ENCODE results near the gene MYO7A.
A peak's percentile ranks its signal among the peaks of the same experiment; 100 is the strongest.

Gene MYO7A

DNA sequence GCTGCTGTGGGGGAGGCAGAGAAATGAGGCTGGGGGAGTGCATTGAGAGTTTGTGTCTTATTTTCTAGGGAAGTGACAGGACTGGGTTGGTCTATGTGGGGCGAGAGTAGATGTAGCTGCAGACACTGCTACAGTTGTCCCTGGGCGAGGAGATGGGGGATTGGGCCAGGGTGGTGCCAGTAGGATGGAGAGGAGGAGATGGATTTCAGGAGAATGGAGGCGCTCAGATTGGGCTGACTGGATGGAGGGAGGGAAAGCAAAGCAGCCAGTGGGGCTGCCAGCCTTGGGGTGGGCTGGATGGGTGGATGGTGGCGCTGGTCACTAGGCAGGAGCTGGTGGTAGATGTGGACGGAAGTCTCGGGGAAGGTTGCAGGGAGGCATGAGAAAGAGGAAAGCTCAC is 16.1 kb upstream of the MYO7A start:
- no peak for DNase-seq (ENCODE audit: low read depth in 2 of 3, low spot score in 1 of 3)

DNA sequence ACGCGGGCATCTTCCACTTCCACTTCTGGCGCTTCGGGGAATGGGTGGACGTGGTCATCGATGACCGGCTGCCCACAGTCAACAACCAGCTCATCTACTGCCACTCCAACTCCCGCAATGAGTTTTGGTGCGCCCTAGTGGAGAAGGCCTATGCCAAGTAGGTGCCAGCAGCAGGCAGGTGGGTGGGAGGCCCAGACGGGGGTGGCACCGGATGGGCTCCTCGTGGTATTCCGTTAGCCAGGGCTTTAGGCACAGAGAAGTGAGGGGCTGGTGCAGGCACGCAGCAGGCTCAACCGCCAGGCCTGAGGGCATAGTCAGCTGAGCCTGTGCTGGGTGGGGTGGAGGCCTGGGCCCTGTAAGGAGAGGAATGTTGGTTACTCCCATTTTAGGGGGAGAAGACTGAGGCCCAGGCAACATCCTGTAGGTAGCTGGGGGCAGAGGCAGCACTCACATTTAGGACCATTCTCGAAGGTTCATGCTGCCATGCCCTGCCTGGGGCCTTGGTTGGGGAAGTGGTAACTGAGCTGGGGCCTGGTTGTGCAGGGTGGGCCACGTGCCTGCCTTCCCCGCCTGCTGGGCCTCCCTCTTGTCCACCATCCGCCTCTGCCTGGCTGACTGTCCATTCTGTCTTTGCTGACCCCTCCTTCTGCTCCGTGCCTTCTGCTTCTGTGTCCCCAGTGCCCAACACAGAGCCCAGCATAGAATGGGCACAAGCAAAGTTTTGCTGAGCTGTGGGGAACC is 15.2 kb upstream of the MYO7A start:
- no peak for DNase-seq (ENCODE audit: low read depth in 2 of 3, low spot score in 1 of 3)

DNA sequence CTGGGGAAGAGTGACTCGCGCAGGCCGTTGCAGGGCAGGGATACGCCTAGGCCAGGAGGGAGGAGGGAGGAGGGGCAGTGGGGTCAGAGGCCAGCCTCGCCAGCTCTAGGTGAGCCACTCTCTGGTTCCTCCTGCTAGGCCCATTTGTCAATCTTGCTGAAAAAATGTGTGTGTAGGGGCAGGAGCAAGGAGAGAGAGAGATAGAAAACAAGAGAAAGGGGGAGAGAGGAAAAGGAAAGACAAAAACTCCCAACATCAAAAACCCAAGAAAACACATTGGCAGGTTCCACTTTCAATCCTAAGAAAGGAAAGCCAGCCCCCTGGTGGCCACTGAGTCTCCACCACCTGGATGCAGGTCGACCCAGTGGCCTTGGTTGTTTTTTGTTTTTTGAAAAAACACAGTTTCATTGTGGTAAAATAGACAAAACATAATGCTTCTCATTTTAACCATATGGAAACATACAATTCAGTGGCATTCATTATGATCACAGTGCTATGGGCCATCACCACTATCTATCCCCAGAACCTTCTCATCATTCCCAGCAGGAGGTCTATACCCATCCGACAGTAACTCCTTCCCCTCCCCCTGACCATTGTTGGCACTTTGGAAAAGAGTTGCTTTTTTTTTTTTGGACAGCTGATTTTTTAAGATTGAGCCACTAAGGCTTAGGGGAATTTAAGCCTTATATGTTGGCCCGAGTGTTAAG is 14.5 kb upstream of the MYO7A start:
- DNase-seq (ENCODE audit: low read depth in 2 of 3, low spot score in 1 of 3) = peak in 1 of 3 donors; percentile 8

DNA sequence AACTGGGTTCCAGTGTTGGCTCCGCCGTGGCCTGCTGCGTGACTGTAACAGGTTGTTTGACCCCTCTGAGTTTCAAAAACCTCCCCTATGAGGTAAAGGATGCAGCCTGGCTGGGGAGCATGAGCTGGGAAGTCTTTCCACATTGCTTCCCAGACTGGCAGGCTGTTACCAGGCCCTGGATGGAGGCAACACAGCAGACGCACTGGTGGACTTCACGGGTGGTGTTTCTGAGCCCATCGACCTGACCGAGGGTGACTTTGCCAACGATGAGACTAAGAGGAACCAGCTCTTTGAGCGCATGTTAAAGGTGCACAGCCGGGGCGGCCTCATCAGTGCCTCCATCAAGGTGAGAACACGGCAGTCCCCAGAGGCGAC is 14.0 kb upstream of the MYO7A start:
- DNase-seq (ENCODE audit: low read depth in 2 of 3, low spot score in 1 of 3) = no peak

DNA sequence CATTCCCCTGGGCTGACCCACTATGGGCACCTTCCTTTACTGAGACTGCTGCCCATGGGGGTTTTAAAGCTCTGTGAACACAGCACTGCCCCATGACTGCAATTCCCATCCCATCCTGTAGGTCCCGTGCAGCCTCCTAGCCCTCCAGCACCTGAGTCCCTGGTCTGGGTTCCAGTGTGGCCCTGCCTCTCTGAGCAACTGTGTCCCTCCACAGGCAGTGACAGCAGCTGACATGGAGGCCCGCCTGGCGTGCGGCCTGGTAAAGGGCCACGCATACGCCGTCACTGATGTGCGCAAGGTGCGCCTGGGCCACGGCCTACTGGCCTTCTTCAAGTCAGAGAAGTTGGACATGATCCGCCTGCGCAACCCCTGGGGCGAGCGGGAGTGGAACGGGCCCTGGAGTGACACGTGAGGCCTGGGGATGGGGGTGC is 12.8 kb upstream of the MYO7A start:
- DNase-seq (ENCODE audit: low read depth in 2 of 3, low spot score in 1 of 3) = no peak

DNA sequence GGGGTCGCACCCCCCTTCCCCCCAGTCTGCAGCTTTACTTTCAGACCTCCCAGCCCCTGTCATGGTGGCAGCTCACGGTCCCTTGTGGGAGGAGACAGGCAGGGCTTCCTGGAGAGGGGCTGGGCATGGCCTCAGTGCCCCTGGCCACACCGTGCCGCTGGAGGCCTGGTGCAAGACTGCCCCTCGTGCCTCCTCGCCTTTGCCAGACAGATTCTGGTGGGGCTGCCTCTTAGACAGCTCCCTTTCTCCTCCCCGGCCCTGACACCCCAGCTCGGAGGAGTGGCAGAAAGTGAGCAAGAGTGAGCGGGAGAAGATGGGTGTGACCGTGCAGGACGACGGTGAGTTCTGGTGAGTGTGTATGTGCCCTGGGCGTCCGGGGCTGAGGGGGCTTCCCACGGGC is 12.1 kb upstream of the MYO7A start:
- DNase-seq (ENCODE audit: low read depth in 2 of 3, low spot score in 1 of 3) = no peak

DNA sequence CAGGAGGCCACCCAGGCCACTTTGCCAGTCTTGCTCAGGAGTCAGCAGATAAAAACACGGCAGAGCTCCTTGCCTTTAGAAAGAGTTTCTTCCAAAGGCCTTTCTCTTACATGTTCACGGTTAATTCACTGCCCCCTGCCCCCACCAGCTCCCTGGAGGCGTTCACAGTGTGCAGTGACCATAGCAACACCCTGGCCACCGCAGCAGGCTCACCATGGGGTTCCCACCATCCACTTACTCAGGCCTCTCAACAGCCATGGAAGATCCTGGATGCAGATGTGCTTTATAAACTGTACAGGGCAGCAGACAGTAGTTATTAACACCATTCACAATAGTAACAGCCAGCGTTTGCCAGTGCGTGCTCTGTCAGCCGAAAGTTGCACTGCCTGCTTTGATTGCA is 10.6 kb upstream of the MYO7A start:
- DNase-seq (ENCODE audit: low read depth in 2 of 3, low spot score in 1 of 3) = no peak

DNA sequence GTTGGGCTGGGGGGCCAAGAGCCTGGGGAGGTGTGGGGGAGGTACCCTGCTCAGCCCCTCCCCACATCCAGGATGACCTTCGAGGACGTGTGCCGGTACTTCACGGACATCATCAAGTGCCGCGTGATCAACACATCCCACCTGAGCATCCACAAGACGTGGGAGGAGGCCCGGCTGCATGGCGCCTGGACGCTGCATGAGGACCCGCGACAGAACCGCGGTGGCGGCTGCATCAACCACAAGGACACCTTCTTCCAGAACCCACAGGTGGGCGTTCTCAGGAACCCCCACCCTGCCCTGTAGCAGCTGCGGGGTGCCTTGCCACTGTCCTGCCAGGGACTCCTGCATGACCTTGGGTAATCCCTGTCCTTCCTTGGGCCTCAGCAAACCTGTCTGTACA is 10.0 kb upstream of the MYO7A start:
- DNase-seq (ENCODE audit: low read depth in 2 of 3, low spot score in 1 of 3) = no peak

DNA sequence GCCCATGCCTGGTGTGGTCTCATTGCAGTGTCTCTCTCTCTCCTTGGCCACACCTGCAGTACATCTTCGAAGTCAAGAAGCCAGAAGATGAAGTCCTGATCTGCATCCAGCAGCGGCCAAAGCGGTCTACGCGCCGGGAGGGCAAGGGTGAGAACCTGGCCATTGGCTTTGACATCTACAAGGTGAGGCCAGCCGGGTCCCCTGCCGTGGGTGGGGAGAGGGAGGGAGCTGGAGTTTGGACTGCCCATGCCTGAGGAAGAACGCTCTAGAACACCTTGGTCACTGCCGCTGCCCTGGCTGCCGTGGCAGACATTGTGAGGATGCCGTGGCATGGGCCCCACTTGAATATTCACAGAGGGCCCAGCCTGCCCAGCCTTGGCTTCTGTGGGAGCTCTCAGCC is 9.1 kb upstream of the MYO7A start:
- DNase-seq (ENCODE audit: low read depth in 2 of 3, low spot score in 1 of 3) = no peak

DNA sequence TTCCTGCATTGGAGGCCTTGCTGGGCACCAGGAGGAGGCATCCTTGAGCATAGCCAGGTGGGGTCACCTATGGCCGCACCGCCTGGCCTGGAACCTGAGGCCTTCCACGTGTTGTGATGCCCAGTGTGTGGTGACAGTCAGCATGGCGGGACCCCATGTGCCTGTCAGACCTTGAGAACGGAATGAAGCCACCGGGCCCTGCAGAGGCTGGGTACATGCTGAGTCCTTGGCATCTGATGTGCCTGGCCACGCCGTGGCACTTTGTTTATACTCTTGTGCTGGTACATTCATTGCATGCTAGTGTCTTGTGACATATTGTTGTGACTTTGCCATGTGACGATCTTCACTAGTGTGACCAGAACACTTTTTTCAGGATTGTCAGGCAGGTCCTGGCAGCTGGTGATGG is 8.5 kb upstream of the MYO7A start:
- no peak for DNase-seq (ENCODE audit: low read depth in 2 of 3, low spot score in 1 of 3)

DNA sequence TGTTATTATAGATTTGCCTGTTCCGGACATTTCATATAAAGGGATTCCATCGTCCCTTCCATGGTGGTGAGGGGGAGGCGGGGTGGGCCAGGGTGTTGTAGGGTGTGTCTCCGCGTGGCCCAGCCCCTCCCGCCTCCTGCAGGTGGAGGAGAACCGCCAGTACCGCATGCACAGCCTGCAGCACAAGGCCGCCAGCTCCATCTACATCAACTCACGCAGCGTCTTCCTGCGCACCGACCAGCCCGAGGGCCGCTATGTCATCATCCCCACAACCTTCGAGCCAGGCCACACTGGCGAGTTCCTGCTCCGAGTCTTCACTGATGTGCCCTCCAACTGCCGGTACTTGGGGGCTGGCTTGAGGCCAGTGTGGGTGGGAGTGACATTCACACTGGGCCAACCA is 7.5 kb upstream of the MYO7A start:
- no peak for DNase-seq (ENCODE audit: low read depth in 2 of 3, low spot score in 1 of 3)

DNA sequence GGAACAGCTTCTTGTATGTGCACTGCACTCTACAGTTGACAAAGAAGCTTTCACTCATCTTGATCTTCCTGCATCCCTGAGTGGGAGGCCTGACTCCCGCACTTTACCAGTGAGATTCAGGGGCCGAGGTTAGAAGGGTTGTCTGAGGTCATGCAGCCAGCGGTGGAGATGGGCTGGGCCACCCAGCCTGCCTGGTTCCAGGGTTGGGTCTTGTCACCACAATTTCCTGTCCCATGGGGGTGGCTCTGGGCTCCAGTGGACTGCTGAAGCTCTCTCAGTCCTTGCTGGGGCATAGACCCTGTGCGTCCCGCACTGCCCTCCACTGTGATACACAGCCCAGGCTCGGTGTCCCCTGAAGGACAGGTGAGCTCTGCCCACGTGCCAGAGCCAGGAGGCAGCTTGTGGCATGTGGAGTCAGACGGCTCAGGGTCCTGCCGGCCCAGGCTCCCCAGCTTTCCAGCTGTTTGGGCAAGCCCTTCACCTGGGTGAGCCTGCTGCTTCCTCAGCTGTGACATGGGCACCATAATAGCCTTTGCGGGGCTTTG is 6.9 kb upstream of the MYO7A start:
- DNase-seq (ENCODE audit: low read depth in 2 of 3, low spot score in 1 of 3) = no peak

DNA sequence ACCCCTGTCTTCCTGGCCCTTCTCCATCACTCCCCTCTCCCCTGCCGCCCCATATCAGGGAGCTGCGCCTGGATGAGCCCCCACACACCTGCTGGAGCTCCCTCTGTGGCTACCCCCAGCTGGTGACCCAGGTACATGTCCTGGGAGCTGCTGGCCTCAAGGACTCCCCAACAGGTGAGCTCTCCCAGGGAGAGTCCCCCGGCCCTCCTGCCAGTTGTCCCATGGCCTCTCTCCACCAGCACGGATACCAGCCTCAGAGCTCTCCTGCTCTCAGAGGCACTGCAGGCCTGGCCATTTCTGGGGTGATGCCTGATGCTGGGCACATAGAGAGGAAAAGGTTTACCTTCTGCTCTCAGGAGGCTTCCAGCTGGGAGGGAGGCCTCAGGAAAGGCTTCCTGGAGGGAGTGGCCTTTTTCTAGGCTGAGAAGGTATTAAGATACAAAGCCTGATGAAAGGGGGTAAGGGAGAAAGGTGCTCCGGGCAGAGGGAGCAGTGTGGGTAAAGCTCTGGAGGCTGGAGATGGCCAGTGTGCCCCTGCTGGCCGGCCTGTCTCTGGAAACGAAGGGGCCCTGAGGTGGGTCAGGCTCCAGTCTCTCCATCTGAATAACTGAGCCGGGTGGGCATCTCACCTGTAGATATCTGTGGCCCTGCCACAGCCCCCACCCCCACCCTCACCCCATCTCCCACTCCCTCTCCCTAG is 6.0 kb upstream of the MYO7A start:
- DNase-seq (ENCODE audit: low read depth in 2 of 3, low spot score in 1 of 3) = no peak

DNA sequence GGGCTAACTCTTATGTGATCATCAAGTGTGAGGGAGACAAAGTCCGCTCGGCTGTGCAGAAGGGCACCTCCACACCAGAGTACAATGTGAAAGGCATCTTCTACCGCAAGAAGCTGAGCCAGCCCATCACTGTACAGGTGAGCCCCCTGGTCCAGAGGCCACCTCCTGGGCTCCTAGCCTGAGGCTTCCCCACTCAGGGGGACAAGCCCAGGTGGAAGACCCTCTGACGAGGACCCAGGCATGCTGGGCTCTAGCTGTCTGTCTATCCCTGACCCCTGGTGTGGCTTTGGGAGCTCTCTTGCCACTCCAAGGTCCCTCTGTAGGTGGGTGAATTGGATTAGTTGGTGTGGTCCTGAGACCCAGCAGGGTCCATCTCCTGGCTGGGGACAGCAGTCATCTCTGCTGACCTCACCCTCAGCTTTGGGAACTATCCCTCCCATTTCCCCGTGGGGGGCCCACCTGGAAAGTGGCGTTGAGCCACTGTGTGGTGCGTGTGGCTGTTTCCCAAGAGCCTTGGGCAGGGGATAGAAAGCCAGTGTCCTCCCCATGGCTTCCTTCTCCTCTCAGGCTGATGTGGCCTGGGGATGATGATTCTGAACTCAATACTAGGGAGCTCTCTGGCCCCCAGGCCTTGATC is 5.4 kb upstream of the MYO7A start:
- DNase-seq (ENCODE audit: low read depth in 2 of 3, low spot score in 1 of 3) = no peak

DNA sequence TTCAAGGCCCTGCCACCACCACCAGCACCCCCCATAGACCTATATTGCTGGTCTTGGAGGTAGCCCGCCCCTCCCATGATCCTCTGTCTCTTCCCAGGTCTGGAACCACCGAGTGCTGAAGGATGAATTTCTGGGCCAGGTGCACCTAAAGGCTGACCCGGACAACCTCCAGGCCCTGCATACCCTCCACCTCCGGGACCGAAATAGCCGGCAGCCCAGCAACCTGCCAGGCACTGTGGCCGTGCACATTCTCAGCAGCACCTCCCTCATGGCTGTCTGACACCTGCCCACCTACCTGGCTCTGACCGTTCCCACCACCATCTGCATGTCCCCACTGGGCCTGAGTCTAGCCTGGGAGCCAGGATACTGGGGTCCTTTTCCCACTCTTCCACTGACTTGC is 4.5 kb upstream of the MYO7A start:
- no peak for DNase-seq (ENCODE audit: low read depth in 2 of 3, low spot score in 1 of 3)

DNA sequence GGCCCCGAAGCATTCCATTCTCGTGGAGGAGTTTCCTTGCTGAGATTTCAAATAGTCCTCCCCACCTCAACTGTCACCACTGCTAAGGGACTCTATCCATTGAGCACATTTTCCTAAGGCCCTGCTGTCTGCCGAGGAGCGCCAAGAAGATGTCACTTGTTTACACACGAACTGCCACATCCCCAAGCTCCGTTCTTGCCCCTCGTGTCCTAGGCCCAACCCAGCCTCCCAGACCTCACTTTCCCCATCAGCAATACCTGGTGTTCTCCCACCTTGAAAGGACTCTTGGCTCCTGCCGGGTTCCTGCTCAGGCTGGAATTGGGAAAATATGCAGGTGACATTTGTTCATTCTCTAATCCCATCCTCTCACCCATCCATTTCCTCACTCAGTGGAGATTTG is 4.0 kb upstream of the MYO7A start:
- no peak for DNase-seq (ENCODE audit: low read depth in 2 of 3, low spot score in 1 of 3)

DNA sequence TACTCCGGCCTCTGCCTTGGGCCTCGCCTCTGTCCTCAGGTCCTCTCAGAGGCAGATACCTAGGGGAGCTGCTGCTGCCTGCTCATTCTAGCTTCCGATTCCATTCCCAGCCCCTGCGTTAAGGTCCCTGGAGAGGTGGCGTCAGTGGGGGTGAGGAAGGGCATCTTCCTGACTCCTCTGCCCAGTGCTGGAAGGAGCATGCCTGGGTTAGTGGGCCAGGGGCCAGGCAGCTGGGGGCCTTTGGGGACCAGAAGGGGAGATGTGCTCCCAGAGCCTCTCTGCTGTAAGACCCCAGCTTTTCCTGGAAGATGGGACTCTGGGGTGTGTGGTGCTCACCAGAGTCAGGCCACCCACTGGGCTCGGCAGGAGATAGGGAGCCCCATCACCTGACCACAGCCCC is 3.6 kb upstream of the MYO7A start:
- DNase-seq (ENCODE audit: low read depth in 2 of 3, low spot score in 1 of 3) = no peak

DNA sequence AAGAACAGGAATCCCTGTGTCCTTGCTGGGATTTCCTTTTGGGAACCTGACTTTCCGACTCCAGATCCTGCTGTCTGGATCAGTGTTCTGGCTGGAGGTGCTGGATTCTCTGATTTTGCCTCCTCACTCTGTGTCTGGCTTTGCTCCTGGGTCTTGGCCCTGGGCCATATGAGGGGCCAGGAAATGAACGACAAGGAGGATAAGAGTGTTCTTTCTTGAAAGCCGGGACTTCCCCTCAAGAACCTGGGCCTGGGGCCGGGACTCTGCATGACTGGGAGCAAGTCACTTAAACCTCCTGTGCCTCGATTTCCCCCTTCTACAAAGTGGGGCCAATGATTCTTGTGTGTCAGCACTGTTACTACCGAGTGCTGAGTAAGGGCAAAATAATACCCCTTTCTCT is 2.9 kb upstream of the MYO7A start:
- DNase-seq (ENCODE audit: low read depth in 2 of 3, low spot score in 1 of 3) = no peak

DNA sequence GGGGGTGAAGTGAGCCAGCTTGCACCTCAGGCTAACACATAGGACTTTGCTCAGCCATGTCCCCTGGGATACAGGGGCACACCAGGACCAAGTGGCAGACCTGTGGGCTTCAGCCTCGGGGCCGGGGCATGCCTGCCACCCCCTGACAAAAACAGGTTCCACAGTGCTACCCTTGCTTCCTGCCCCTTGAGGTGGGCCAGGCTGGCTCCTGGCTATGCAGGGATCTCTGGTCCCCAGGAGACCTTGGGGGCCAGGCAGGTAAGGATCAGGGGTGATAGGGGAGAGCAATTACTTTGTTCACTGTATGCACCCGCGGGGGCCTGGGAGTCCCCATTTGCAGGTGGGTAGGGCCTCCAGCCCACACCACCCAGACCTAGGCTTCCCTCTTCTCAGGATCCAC is 2.4 kb upstream of the MYO7A start:
- DNase-seq (ENCODE audit: low read depth in 2 of 3, low spot score in 1 of 3) = no peak

DNA sequence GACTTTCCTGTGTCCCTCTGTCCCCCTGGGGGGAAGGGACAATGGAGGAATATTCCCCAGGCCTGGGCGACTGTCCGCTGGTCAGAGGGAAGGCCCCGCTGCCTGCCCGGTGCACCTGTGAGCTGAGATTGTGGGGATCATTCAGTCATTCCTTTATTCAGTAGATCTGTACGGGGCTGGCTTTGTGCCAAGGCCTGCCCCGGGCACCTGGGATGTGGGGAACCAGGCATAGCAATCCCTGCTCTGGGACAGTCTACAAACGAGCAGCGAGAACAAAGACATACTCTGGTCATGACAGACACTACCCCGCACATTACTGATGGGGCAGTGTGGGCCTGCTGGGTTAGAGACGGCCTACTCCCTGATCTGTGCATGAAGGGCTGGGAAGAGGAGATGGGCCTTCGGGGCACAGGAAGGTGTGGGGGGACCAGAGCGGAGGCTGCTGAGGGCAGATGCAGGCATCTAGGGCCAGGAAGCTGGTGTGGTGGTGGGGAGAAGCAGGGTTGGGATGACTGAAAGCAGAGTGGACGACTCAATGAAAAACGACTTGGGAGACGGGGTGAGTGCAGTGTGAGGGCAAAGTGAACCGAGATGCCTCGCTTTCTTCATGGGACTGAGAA is 1.8 kb upstream of the MYO7A start:
- no peak for DNase-seq (ENCODE audit: low read depth in 2 of 3, low spot score in 1 of 3)

DNA sequence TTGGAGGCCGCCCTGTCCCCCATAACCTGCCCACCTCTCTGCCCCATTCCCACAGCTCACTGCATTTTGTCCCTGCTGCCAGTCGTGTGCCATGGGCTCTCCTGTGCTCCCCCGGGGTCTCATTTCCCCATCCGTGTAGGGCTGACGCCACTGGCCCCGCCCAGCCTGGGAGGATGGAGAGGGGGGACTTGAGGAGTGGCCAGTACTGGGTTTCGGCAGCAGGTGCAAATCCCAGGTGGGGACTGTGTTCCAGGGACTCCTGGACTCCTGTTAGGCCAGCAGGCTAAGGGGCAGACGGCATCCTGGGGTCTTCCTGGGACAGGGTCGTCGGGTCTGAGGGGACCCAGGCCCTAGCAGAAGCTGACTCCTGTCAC is 1.2 kb upstream of the MYO7A start:
- no peak for DNase-seq (ENCODE audit: low read depth in 2 of 3, low spot score in 1 of 3)

All from stimulated activated CD4-positive, alpha-beta T cell treated with anti-CD3 and anti-CD28 coated beads, Interleukin-12 subunit alpha, Interleukin-12 subunit beta, amount 100 ng/mL, for 48 hours (primary cell).